AML-193 (cell line): ENCODE results near the gene MCTP1.
"Not testable (repeated sequence)": the region's sequence is repeated elsewhere in the genome, so short reads cannot be mapped to it uniquely, and the experiment has no call there.

Experiments
- DNase-seq, 2 experiments: peaks; one replicate each; lab custom pipeline; 2025; lab: John Stamatoyannopoulos, UW

MCTP1 gene

GRCh38 chr5:94870511-94871183 is 414.2 kb downstream of the MCTP1 start:
- no peak for DNase-seq

- DNase-seq, result no peak
Observed at GRCh38 chr5:94869921-94870320, 415.0 kb downstream of the MCTP1 start.

GRCh38 chr5:94863951-94864350 is 420.9 kb downstream of the MCTP1 start:
- DNase-seq, result no peak

GRCh38 chr5:94857111-94857510 is 427.8 kb downstream of the MCTP1 start:
- no peak for DNase-seq

- DNase-seq, result no peak
Observed at GRCh38 chr5:94856257-94856800, 428.6 kb downstream of the MCTP1 start.

GRCh38 chr5:94855543-94855942 is 429.4 kb downstream of the MCTP1 start:
- DNase-seq, result no peak

GRCh38 chr5:94853120-94853519 is 431.8 kb downstream of the MCTP1 start:
- no peak for DNase-seq

GRCh38 chr5:94850960-94851359 is 433.9 kb downstream of the MCTP1 start:
- DNase-seq, result no peak

GRCh38 chr5:94849821-94850736 is 434.8 kb downstream of the MCTP1 start:
- peak; percentile 9 to 13 for DNase-seq

- DNase-seq, result no peak
Observed at GRCh38 chr5:94849324-94849723, 435.6 kb downstream of the MCTP1 start.

GRCh38 chr5:94847726-94848125 is 437.2 kb downstream of the MCTP1 start:
- no peak for DNase-seq

GRCh38 chr5:94847019-94847418 is 437.9 kb downstream of the MCTP1 start:
- DNase-seq, result no peak

- not testable (repeated sequence) for DNase-seq
Observed at GRCh38 chr5:94845696-94846095, 439.2 kb downstream of the MCTP1 start.

GRCh38 chr5:94841598-94842322 is 443.1 kb downstream of the MCTP1 start:
- DNase-seq, result no peak

- no peak for DNase-seq
Observed at GRCh38 chr5:94833851-94834250, 451.0 kb downstream of the MCTP1 start.

GRCh38 chr5:94832685-94833084 is 452.2 kb downstream of the MCTP1 start:
- no peak for DNase-seq

GRCh38 chr5:94830520-94830919 is 454.4 kb downstream of the MCTP1 start:
- peak; percentile 27 to 37 for DNase-seq

- not testable (repeated sequence) for DNase-seq
Observed at GRCh38 chr5:94828222-94828621, 456.7 kb downstream of the MCTP1 start.

- DNase-seq, result no peak
Observed at GRCh38 chr5:94820488-94820887, 464.4 kb downstream of the MCTP1 start.

- DNase-seq, result no peak
Observed at GRCh38 chr5:94818904-94819303, 466.0 kb downstream of the MCTP1 start.

GRCh38 chr5:94815313-94816039 is 469.4 kb downstream of the MCTP1 start:
- no peak for DNase-seq

GRCh38 chr5:94812232-94812631 is 472.7 kb downstream of the MCTP1 start:
- DNase-seq, result no peak
